GM19239 (cell line): Measurements from ENCODE around the gene BAG5.

ENCODE experiments used
- DNase-seq: peaks from one replicate; pipeline ENCODE4 v3.0.0; 2011; ENCODE audit warnings: low spot score; ENCODE audit not compliant: insufficient read length
- FAIRE-seq: peaks from 2 replicates; lab custom pipeline; 2011; peaks lifted over from hg19 to GRCh38; lab: Jason Lieb, UNC

The BAG5 gene

DNA sequence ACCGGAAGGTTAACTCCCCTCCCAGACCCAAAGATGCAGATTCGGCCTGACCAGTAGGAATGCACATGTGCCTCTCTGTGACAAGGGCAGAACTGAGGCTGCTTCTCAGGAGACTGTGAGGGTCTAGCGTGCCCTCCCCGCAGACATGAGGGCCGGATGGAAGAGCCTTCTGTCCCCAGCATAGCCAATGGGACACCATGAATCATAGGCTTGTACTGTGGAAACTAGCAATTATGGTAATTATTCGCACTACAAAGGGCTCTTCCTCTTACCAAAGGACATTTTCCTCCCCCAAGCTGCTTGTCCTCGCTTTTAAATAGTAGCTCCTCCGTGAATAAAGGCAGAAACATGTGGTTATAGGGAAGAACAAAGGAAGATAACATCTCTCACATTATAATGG, 6.5 kb upstream of the BAG5 start:
- FAIRE-seq (no peak), DNase-seq (no peak)

- DNase-seq: no peak
Measured at GRCh38 chr14:103563844-103564505, 1.5 kb upstream of the BAG5 start.

GRCh38 chr14:103563226-103563620, 766 bp upstream of the BAG5 start:
- FAIRE-seq: peak; percentile 11
- DNase-seq: no peak

More at GRCh38 chr14:103563844-103564505, 1.5 kb upstream of the BAG5 start:
- FAIRE-seq: no peak

DNA sequence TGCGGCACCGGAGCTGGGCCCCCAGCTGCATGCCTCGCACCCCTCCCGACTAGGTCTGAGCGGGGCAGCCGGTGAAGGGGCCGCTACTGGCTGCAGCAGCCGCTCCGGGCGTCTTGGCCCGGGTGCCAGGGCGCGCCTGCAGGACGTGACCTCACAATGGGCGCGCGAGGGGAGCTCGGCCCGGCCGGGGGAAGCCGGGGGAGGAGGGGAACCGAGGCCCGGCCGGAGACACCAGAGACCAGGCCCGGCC, 353 bp downstream of the BAG5 start:
- FAIRE-seq (no peak), DNase-seq (no peak)

DNA sequence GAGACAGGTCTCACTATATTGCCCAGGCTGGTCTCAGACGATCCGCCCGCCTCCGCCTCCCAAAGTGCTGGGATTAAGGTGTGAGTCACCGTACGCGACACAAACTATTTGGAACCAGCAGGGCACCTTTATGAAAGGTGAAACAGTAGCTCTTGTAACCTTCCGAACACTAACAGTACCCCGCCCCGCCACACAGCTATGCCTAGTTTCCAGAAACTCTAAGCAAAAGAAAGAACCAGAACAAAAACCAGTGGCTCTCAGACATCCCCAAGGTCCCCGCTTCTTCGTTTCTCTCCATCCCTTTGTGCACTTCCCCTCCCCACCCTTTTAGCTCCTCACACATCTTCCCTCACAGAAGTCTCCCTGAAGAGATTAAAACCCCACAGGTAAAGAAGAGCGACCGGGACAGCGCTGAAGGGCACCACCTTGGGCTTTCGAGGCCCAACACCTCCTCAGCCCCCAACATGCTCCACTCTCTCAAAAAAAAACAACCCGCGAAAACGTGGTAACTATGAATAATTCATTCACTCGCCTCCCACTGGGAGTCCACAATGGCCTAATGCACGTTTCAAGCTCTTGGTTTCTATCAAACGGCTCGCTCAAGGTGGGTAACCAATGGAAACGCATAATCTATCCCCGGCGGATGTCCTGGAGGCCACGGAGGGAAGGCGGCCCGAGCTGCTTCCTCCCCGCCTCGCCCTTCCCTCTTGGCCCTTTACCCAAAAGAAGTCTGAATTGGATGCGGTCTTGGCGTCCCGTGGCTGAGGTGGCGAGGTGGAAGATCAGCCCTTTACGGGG, 877 bp downstream of the BAG5 start:
- DNase-seq: peak; percentile 66
- peak; percentile 67 for FAIRE-seq

GRCh38 chr14:103560691-103561090, 1.8 kb downstream of the BAG5 start:
- no peak for DNase-seq
- no peak for FAIRE-seq

- FAIRE-seq (no peak), DNase-seq (no peak)
Measured at GRCh38 chr14:103559766-103560165, 2.7 kb downstream of the BAG5 start.

- no peak for FAIRE-seq
- no peak for DNase-seq
Measured at GRCh38 chr14:103558071-103558882, 4.2 kb downstream of the BAG5 start.

DNA sequence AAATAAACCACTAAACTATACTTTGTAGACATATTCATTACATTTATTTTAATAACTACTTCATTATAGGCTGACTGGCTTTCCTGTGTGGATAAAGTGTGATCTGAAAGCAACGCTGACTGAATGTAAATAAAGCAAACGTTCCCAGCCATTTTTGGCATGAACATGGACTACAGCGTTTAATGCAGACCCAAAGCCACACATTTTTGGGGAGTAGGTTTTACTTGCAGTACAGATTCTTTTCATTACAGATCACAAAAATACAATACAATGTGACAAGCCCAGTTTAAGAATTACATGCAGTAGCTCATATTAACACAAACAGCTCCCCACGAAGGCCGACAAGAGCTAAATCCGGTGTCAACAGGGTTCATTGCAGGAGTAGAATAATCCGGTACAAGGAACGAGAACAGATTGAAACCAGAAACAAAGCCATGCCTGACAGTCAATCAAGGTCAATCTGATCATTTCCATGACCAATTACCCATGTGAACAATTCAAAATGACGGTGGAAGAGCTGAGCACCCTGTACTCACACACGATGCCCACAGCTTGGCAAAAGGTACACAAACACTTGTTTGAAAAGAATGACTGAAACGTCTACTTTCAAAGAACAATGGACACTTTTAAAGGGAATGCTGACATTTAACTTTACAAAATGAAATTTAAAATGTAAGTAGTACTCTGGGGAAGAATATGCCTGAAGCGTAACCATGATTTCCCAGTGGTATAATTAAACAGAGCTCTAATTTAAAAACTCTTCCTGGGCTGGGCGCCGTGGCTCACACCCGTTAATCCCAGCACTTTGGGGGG, 5.3 kb downstream of the BAG5 start:
- no peak for DNase-seq
- no peak for FAIRE-seq

DNA sequence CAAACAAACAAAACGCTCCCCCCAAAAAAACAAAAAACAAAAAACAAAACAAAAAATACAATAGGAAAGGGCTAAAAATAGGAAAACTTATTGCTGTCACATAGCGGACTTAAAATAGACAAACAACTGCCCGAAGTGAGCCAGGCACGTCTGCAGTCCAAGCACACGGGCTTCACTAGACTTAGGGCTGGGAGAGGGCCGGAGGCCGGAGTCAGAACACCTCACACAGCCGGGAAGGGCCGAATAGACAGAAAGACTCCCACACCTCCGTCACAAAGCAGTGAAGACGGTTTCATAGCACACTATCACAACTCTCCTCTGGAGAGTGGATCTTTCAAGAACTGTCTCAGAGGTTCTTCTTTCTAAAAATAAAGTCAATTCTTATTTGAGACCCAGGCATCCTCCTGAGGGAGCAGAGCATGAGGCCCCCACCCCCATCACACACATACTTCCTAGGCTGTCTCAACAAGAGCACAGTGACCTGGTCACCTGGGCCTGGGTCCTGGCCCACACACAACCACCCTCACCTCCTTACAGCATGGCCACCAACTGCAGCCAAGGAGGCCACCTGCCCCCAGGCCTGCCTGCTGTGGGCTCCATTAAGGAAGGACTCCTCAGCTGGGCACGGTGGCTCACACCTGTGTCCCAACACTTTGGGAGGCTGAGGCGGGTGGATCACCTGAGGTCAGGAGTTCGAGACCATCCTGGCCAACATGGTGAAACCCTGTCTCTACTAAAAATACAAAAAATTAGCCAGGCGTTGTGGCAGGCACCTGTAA, 6.7 kb downstream of the BAG5 start:
- FAIRE-seq: no peak
- DNase-seq: no peak

GRCh38 chr14:103552846-103553210, 9.6 kb downstream of the BAG5 start:
- no peak for FAIRE-seq
- DNase-seq: no peak

- no peak for DNase-seq
- FAIRE-seq: no peak
Measured at GRCh38 chr14:103552011-103552845, 10.2 kb downstream of the BAG5 start.

GRCh38 chr14:103551338-103551762, 11.1 kb downstream of the BAG5 start:
- FAIRE-seq (no peak), DNase-seq (no peak)

DNA sequence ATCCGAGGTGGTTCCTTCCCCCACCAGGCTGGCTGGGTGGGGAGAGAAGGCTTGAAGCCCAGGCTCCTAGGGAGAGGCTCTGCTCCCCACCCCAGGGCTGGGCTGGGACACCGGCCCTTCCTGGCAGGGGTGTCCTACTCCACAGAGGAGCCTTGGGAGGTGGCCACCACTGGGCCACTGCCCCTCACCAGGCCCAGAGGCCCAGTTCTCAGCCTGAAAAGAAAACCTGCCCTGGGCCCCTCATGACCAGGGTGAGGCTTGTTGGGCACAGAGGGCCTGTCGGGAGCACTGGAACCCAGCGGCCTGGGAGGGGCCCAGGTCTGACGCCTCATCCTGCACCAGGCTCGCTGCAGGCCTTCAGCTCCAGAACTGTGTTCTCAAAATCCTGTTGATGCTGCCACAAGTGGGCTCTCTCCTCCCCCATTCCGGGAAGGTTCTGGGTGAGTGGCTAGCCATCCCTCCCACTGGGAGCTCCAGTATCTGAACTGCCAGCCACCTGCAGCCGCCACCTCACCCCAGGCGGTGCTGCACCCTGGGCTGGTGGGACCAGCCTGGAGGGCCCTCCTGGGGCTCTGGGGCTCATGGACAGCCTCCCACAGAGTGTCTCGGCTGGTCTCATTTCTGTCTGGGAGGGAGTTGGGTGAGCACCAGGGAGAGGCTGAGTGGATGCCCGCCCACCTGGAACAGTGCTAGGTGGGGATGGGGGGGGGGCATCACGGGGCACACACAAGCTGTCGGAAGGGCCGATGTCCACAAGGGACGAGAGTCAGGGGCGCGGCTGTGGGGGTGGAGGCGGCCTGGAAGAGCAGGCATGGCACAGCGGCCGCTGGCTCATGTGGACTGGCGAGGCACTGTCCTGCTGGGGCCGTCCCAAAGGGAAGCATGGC, 11.8 kb downstream of the BAG5 start:
- DNase-seq (no peak), FAIRE-seq (no peak)

- DNase-seq (no peak), FAIRE-seq (no peak)
Measured at GRCh38 chr14:103549361-103550311, 12.8 kb downstream of the BAG5 start.

GRCh38 chr14:103548463-103549351, 13.8 kb downstream of the BAG5 start:
- FAIRE-seq: no peak

More at GRCh38 chr14:103548463-103549351, 13.8 kb downstream of the BAG5 start:
- no peak for DNase-seq
